GM12873 (cell line): ENCODE data around the gene ZNF792.

Experiments
- TF ChIP-seq, protein P1 (sequence below): IDR thresholded peaks from 2 replicates; pipeline ENCODE4 v1.5.1; 2012; ENCODE audit warnings: low read depth, mild to moderate bottlenecking, moderate library complexity, low read length, control low read depth; ENCODE audit not compliant: insufficient read depth; ENCODE audit errors: missing control alignments

Gene ZNF792

DNA sequence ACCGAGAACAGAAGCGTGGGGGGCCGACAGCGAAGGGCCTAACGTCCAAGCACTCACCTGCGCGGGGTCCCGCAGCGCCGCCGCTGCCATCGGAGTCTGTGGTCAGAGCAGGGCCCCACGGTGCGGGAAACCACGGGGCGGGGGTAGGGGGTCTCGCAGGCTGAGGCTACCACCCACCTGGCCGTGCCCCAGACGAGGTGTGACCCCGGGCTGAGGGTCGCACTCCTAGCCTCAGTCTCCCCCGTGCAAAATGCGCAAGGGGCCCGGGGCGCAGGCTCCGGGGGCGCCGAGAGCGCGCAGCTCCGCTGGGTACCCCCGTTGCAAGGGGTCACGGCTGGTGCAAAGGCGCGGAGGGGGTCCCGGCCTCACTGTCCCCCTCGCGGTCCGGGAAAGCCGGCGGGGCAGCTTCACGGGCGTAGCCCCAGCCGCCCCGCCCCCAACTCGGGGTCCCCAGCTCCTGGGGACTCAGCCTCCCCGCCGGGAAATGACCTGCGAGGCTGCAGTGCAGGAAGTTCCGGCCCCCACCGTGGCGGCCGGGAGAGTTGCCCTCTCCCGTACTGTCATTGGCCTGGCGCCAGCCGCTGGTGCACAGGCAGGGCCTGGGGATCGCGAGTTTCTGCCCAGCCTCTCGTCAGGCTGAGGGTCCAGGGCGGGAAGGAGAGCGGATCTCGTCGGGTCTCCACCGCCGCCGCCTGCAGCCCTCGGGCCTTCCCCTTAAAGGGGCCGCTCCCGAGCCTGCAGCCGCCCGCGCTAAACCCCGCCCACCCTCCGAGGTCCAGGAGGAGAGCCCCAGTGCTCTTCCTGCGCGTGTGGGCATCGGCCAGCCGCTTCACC lies at the start of gene ZNF792:
TSS of gene ZNF792 (minus strand) at position 657 of the 834 bp plus-strand sequence. CDS start at position 90, 567 bp downstream.
- TF ChIP-seq, protein P1, sequence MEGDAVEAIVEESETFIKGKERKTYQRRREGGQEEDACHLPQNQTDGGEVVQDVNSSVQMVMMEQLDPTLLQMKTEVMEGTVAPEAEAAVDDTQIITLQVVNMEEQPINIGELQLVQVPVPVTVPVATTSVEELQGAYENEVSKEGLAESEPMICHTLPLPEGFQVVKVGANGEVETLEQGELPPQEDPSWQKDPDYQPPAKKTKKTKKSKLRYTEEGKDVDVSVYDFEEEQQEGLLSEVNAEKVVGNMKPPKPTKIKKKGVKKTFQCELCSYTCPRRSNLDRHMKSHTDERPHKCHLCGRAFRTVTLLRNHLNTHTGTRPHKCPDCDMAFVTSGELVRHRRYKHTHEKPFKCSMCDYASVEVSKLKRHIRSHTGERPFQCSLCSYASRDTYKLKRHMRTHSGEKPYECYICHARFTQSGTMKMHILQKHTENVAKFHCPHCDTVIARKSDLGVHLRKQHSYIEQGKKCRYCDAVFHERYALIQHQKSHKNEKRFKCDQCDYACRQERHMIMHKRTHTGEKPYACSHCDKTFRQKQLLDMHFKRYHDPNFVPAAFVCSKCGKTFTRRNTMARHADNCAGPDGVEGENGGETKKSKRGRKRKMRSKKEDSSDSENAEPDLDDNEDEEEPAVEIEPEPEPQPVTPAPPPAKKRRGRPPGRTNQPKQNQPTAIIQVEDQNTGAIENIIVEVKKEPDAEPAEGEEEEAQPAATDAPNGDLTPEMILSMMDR = no peak

DNA sequence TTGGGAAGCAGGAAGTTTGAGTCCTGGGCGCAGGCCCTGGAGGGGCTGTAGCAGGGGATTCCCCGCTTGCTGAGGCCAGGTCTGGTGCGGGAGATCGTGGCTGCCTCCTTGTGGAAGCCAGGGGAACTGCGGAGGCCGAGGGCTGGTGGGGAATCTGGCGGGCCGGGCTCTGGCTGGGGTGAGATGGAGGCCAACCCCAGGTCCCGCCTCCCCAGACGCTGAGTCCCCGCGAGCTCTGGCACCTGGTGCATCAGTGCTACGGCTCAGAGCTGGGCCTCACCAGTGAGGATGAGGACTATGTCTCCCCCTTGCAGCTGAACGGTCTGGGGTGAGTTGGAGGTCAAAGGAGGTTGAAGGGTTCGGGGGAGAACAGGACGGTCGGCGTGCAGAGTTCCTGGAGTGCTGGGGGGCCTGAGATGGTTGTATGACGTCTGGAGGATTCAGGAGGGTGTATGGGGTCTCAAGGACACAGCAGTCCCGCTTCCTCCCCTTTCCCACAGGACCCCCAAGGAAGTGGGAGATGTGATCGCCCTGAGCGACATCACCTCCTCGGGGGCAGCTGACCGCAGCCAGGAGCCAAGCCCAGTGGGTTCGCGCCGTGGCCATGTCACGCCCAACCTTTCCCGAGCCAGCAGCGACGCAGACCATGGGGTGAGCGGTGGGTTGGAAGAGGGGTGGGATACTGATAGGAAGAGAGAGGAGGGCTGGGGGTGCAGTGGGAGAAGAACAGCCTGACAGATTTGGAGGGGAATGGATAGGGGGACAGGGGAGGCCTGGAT lies 49.2 kb upstream of the ZNF792 start:
- TF ChIP-seq, protein P1 = peak; percentile 97

DNA sequence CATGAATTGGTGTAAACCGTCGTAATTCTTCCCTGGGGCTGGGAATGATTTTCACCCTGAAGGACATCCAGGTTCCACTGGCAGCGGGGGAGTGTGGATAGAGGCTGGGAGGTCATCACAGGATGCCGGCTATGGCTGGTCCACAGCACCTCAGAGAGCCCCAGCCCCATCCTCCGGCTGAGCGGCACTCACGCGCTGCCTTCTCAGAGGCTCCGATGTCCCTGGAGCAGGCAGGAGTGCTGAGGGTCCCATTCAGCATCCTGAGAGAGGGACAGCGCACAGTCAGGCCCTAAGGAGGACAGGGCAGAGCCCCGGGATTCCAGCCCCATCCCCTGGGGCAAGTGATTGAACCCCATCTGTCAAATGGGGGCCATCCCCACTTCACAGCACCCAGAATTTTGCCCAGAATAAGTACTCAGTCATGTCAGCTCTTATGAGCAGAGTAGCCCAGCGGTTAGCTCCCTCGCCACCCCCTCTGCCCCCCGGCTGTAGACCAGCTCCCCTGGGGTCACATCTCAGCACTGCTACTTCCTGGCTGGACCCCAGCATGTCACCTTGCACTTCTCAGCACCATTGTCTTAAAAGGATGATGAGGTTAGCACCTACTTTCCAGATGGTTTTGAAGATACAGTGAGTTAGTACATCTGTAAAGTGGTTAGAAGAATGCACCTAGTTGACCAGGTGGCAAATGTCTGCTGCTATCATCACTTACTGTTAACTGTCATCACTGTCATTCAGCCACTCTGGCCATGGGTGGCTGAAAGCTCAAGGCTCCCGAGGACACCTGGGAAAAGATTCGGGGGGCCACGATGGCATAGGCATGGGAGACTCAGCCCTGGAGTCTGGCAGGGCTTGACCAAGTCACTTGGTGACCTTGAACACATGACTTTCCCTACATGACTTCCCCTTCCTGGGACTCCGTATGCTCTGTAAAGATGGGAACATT lies 48.0 kb upstream of the ZNF792 start:
- TF ChIP-seq, protein P1 = no peak

DNA sequence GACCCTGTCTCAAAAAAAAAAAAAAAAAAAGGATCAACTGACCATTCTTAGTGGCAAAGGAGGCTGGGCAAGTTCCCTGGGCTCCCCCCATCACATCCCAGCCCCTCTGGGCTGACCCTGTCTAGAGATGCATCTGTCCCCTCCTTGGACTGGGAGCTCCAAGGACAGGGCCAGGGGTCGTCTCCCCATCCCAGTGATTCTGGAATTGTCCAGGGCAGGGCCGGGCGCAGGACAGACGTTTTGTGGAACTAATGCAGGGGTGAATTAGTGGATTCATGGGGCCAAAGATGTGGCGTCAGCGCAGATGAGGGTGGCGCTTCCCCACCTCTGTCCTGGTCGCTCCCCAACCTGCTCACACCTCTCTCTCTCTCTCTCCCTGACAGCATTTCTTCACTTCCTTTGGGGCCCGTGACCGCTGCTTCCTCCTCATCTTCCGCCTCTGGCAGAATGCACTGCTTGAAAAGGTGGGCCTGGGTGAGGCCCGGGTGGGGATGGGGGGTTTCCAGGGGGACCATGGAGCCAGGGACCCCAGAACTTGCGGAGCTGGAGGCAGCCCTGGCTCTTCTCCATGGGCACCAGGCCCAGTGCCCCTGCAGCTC lies 47.2 kb upstream of the ZNF792 start:
- TF ChIP-seq, protein P1 = no peak

DNA sequence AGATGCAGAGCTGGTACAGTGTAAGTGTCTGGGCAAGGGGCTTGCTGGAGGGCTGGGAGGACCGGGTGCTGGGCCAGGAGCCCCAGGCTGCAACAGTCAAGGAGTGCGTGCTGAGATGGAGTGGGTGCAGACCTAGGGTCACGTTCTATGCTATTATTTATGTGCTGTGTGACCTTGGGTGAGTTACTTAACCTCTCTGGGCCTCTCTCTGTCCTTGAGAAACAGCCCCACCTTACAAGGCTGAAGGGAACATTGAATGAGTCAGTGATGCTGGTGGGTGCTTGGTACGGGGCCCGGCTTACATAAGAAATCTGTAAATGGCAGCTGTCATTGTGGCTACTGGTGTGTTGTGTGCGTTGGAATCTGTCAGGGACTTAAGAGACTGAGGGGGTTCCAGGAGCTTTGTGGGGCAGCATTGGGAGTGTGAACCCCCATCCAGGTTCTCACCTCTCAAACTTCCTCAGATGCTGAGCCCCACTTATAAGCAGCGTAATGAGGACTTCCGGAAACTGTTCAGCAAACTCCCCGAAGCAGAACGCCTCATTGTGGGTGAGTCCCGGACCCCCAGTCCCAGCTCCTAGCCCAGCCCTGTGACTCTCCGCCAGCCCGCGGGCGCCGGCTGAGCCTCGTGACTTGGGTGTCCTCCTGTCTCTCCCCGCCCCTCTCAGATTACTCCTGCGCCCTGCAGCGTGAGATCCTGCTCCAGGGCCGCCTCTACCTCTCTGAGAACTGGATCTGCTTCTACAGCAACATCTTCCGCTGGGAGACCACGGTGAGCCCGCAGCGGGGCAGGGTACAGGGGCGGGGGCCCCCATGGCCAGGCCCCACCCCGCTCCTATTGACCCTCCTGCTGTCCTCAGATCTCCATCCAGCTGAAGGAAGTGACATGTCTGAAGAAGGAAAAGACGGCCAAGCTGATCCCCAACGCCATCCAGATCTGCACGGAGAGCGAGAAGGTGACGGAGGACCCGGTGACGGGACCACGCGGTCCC lies 45.7 kb upstream of the ZNF792 start:
- TF ChIP-seq, protein P1 = no peak

DNA sequence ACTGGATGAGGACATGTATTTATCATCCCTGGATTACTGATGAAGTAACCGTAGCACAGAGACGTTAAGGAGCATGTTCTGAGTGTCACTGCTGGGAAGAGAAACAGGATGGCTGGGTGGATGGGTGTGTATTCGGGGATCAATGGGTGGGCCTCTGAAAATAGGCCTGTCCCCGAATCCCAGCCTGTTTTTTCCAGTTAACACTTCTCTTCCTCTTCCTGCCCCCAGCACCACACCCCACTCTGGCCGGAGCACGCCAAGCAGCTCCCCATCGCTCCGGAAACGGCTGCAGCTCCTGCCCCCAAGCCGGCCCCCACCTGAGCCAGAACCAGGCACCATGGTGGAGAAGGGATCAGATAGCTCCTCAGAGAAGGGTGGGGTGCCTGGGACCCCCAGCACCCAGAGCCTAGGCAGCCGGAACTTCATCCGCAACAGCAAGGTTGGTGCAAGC lies 44.9 kb upstream of the ZNF792 start:
- TF ChIP-seq, protein P1 = no peak
